Stimulated activated CD4-positive, alpha-beta T cell treated with anti-CD3 and anti-CD28 coated beads, Interleukin-15, amount 100 ng/mL, for 1 hour (primary cell): Measurements from ENCODE around the gene SERTM1.

Experiments
- DNase-seq, 2 donors: peaks; one replicate each; pipeline ENCODE4 v3.0.0-alpha.2; 2020; ENCODE audit warnings: low read depth in 1 of 2, low spot score in 1 of 2

Gene SERTM1

GRCh38 chr13:36710396-36710795 is 36.6 kb downstream of the SERTM1 start:
- DNase-seq, result no peak

- no peak for DNase-seq
Observed at GRCh38 chr13:36712290-36712689, 38.5 kb downstream of the SERTM1 start.

- DNase-seq, result no peak
Observed at GRCh38 chr13:36712770-36713169, 39.0 kb downstream of the SERTM1 start.

GRCh38 chr13:36713887-36714286 is 40.1 kb downstream of the SERTM1 start:
- DNase-seq, result no peak

- no peak for DNase-seq
Observed at GRCh38 chr13:36715841-36716240, 42.0 kb downstream of the SERTM1 start.

GRCh38 chr13:36717017-36717416 is 43.2 kb downstream of the SERTM1 start:
- DNase-seq, result no peak

GRCh38 chr13:36717966-36718545 is 44.2 kb downstream of the SERTM1 start:
- DNase-seq, result no peak

- DNase-seq, result no peak
Observed at GRCh38 chr13:36718686-36719085, 44.9 kb downstream of the SERTM1 start.

- DNase-seq, result no peak
Observed at GRCh38 chr13:36724141-36724540, 50.3 kb downstream of the SERTM1 start.

GRCh38 chr13:36725936-36726335 is 52.1 kb downstream of the SERTM1 start:
- no peak for DNase-seq

GRCh38 chr13:36728006-36728405 is 54.2 kb downstream of the SERTM1 start:
- DNase-seq, result no peak

GRCh38 chr13:36736119-36736726 is 62.4 kb downstream of the SERTM1 start:
- DNase-seq, result no peak

GRCh38 chr13:36737524-36738083 is 63.8 kb downstream of the SERTM1 start:
- DNase-seq, result no peak

- no peak for DNase-seq
Observed at GRCh38 chr13:36745436-36745835, 71.6 kb downstream of the SERTM1 start.

- no peak for DNase-seq
Observed at GRCh38 chr13:36746051-36746450, 72.2 kb downstream of the SERTM1 start.
